ENCODE measurements around the gene SEMA4C.

Gene SEMA4C

GRCh38 chr2:96824079-96824870, 45.6 kb downstream of the SEMA4C start:
- TF ChIP-seq FOXP2 (optimal IDR thresholded peaks at IDR 0.05; ENCODE audit: borderline replicate concordance, extremely low read depth, extremely low read length, insufficient read depth) = no peak
- no peak for TF ChIP-seq SIN3A (IDR thresholded peaks at IDR 0.05; ENCODE audit: borderline replicate concordance, insufficient read depth, low read length)
- TF ChIP-seq POLR2AphosphoS5 (IDR thresholded peaks at IDR 0.05; ENCODE audit: low read depth, low read length) = no peak
- TF ChIP-seq, protein P1, sequence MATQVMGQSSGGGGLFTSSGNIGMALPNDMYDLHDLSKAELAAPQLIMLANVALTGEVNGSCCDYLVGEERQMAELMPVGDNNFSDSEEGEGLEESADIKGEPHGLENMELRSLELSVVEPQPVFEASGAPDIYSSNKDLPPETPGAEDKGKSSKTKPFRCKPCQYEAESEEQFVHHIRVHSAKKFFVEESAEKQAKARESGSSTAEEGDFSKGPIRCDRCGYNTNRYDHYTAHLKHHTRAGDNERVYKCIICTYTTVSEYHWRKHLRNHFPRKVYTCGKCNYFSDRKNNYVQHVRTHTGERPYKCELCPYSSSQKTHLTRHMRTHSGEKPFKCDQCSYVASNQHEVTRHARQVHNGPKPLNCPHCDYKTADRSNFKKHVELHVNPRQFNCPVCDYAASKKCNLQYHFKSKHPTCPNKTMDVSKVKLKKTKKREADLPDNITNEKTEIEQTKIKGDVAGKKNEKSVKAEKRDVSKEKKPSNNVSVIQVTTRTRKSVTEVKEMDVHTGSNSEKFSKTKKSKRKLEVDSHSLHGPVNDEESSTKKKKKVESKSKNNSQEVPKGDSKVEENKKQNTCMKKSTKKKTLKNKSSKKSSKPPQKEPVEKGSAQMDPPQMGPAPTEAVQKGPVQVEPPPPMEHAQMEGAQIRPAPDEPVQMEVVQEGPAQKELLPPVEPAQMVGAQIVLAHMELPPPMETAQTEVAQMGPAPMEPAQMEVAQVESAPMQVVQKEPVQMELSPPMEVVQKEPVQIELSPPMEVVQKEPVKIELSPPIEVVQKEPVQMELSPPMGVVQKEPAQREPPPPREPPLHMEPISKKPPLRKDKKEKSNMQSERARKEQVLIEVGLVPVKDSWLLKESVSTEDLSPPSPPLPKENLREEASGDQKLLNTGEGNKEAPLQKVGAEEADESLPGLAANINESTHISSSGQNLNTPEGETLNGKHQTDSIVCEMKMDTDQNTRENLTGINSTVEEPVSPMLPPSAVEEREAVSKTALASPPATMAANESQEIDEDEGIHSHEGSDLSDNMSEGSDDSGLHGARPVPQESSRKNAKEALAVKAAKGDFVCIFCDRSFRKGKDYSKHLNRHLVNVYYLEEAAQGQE (IDR thresholded peaks at IDR 0.05; ENCODE audit: insufficient read depth in 1 of 2, low read depth in 2 of 2, low read length in 2 of 2) = no peak
- TF ChIP-seq TAF1 (IDR thresholded peaks at IDR 0.05; ENCODE audit: borderline replicate concordance, insufficient read depth, low read length) = no peak

GRCh38 chr2:96823198-96823597, 46.7 kb downstream of the SEMA4C start:
- TF ChIP-seq TAF1 (IDR thresholded peaks at IDR 0.05; ENCODE audit: borderline replicate concordance, insufficient read depth, low read length) = no peak
- TF ChIP-seq SIN3A (IDR thresholded peaks at IDR 0.05; ENCODE audit: borderline replicate concordance, insufficient read depth, low read length) = no peak
- no peak for TF ChIP-seq FOXP2 (optimal IDR thresholded peaks at IDR 0.05; ENCODE audit: borderline replicate concordance, extremely low read depth, extremely low read length, insufficient read depth)
- TF ChIP-seq, protein P1 (IDR thresholded peaks at IDR 0.05; ENCODE audit: insufficient read depth in 1 of 2, low read depth in 2 of 2, low read length in 2 of 2) = no peak
- TF ChIP-seq POLR2AphosphoS5 (IDR thresholded peaks at IDR 0.05; ENCODE audit: low read depth, low read length) = no peak

- TF ChIP-seq TAF1 (IDR thresholded peaks at IDR 0.05; ENCODE audit: borderline replicate concordance, insufficient read depth, low read length) (no peak), SIN3A (IDR thresholded peaks at IDR 0.05; ENCODE audit: borderline replicate concordance, insufficient read depth, low read length) (no peak), FOXP2 (optimal IDR thresholded peaks at IDR 0.05; ENCODE audit: borderline replicate concordance, extremely low read depth, extremely low read length, insufficient read depth) (no peak), POLR2AphosphoS5 (IDR thresholded peaks at IDR 0.05; ENCODE audit: low read depth, low read length) (no peak)
- TF ChIP-seq, protein P1 (IDR thresholded peaks at IDR 0.05; ENCODE audit: insufficient read depth in 1 of 2, low read depth in 2 of 2, low read length in 2 of 2) = no peak
These were observed 47.1 kb downstream of the SEMA4C start for GRCh38 chr2:96822786-96823185.

DNA sequence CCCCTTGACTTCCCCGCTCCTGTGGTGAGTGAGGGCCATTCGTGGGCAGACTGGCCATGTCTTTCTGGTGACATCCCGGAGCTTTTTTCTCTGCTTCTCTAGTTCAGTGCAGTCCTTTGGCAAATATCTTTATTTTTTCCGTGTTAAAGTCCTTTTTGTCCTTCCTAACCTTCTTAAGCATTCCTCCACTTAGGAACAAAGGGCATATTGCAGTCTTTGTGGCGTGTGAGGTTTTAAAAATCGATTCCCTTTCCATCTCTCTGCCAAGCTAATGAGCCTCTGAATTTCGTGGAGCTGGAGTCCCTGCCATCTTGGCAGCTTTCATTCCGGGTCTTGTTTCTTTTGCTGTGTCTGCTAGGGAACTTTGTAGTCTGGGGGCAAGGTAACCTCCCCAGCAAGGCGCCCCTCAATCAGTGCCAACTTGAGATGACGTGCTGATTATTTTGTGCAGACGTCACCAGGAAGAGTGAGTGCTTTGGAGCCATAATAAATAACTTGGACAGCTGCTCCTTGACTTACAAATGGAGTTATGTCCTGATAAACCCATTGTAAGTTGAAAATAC, 48.7 kb downstream of the SEMA4C start:
- TF ChIP-seq FOXP2 (optimal IDR thresholded peaks at IDR 0.05; ENCODE audit: borderline replicate concordance, extremely low read depth, extremely low read length, insufficient read depth) = no peak
- no peak for TF ChIP-seq SIN3A (IDR thresholded peaks at IDR 0.05; ENCODE audit: borderline replicate concordance, insufficient read depth, low read length)
- no peak for TF ChIP-seq POLR2AphosphoS5 (IDR thresholded peaks at IDR 0.05; ENCODE audit: low read depth, low read length)
- no peak for TF ChIP-seq TAF1 (IDR thresholded peaks at IDR 0.05; ENCODE audit: borderline replicate concordance, insufficient read depth, low read length)
- TF ChIP-seq, protein P1 (IDR thresholded peaks at IDR 0.05; ENCODE audit: insufficient read depth in 1 of 2, low read depth in 2 of 2, low read length in 2 of 2) = no peak

Measured in PFSK-1 (cell line).